GM06990 (cell line): ENCODE results near the gene DMWD.

Source experiments
- DNase-seq: peaks from one replicate; pipeline ENCODE4 v3.0.0-alpha.2; 2011; ENCODE audit not compliant: insufficient read length; ENCODE audit errors: extremely low read depth
- H3K27me3 ChIP-seq: replicated peaks from 2 replicates; pipeline ENCODE4 v1.6.0; 2011; ENCODE audit warnings: low read length; ENCODE audit not compliant: control insufficient read depth, insufficient read depth
- H3K36me3 ChIP-seq: 2 replicates; pipeline ENCODE4 v1.5.1; 2011; ENCODE audit warnings: low read length; ENCODE audit not compliant: control insufficient read depth, insufficient read depth
- H3K4me3 ChIP-seq: replicated peaks from 2 replicates; pipeline ENCODE4 v1.5.1; 2011; ENCODE audit warnings: low read depth, mild to moderate bottlenecking, control low read depth, low read length
- CTCF ChIP-seq: IDR thresholded peaks from 2 replicates; pipeline ENCODE4 v1.5.1; 2011; ENCODE audit warnings: low read length, control low read depth, mild to moderate bottlenecking, inconsistent platforms; ENCODE audit not compliant: insufficient read depth, poor library complexity, severe bottlenecking

The DMWD gene

GRCh38 chr19:45739498-45740439, 52.9 kb downstream of the DMWD start:
- Histone ChIP-seq H3K36me3 (no peaks in the 10 kb centered on the region), H3K27me3 (no peaks in the 10 kb centered on the region), H3K4me3 (no peak overlapping the region)
- no peak for TF ChIP-seq CTCF
- no peak for DNase-seq

- Histone ChIP-seq H3K36me3 (no peaks in the 10 kb centered on the region; the same call in 1 of the 2 replicates), H3K27me3 (no peaks in the 10 kb centered on the region), H3K4me3 (no peak within 1 kb of the TSS)
- no peak for TF ChIP-seq CTCF
- no peak for DNase-seq
Measured at GRCh38 chr19:45733160-45733810, 59.4 kb downstream of the DMWD start, which contains the start of gene MEIOSIN. Gene MEIOSIN, plus strand, starts transcription at chr19:45733439. Its CDS starts 1,938 bp downstream, at chr19:45735377.
